Fibroblast of lung (primary cell): Measurements from ENCODE around the gene SELP.

ENCODE experiments used
- EZH2 ChIP-seq: IDR thresholded peaks from 2 replicates; pipeline ENCODE4 v1.5.1; 2012; ENCODE audit warnings: low read length, control low read depth, mild to moderate bottlenecking; ENCODE audit errors: missing control alignments
- TF ChIP-seq, protein P1 (sequence below), 2 donors: IDR thresholded peaks in 1 of 2; conservative IDR thresholded peaks in 1 of 2; 1 replicate in 1 of 2; 2 replicates in 1 of 2; pipeline ENCODE4 v1.5.1; 2011 to 2012; ENCODE audit warnings: low read length in 2 of 2, control low read depth in 1 of 2, inconsistent platforms in 1 of 2, low read depth in 1 of 2, mild to moderate bottlenecking in 1 of 2

DNA sequence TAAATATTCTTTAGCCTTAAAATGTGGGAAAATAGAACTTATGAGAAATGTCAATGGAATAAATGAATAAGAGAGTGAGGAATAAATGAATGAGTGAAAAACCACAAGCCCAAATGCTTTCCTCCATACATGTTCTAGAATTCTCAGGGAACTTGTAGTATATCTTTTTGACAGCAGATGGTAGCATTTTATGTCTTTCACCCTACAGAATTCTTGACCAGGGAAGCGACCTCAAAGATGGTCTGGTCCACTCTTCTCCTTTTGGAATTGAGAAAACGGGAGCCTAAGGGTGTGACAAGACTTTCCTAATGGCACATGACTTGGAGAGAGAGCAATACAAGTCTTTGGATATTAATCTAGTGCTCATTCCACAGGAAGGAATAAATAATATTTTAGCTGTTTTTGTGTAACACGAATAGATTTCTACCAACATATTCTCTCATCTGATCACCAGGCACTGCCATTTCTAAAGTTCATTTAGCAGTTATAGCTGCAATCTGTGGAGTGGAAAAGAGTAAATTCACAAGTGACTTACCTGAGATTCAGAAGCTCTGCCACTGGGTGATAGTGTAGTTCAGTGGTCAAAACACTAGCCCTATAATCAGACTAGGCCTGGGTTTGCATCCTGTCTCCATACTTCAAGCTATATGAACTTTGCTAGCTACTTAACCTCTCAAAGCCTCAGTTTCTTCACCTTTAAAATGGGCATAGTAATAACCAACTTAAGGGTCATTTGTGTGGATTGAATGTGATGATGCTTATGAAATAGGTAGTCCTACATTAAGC, 28.6 kb downstream of the SELP start:
- TF ChIP-seq, protein P1, sequence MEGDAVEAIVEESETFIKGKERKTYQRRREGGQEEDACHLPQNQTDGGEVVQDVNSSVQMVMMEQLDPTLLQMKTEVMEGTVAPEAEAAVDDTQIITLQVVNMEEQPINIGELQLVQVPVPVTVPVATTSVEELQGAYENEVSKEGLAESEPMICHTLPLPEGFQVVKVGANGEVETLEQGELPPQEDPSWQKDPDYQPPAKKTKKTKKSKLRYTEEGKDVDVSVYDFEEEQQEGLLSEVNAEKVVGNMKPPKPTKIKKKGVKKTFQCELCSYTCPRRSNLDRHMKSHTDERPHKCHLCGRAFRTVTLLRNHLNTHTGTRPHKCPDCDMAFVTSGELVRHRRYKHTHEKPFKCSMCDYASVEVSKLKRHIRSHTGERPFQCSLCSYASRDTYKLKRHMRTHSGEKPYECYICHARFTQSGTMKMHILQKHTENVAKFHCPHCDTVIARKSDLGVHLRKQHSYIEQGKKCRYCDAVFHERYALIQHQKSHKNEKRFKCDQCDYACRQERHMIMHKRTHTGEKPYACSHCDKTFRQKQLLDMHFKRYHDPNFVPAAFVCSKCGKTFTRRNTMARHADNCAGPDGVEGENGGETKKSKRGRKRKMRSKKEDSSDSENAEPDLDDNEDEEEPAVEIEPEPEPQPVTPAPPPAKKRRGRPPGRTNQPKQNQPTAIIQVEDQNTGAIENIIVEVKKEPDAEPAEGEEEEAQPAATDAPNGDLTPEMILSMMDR (conservative IDR thresholded peaks at IDR 0.05 in 1 of 2, IDR thresholded peaks at IDR 0.05 in 1 of 2; ENCODE audit: low read depth in 1 of 2, low read length in 2 of 2): peak; percentile 15 to 39
- TF ChIP-seq EZH2: no peak
